ENCODE measurements around the gene ACIN1.
"Not testable (repeated sequence)": the region's sequence is repeated elsewhere in the genome, so short reads cannot be mapped to it uniquely, and the experiment has no call there.

ACIN1 gene

GRCh38 chr14:23124337-23124954, 29.5 kb upstream of the ACIN1 start:
- no peak for DNase-seq

DNA sequence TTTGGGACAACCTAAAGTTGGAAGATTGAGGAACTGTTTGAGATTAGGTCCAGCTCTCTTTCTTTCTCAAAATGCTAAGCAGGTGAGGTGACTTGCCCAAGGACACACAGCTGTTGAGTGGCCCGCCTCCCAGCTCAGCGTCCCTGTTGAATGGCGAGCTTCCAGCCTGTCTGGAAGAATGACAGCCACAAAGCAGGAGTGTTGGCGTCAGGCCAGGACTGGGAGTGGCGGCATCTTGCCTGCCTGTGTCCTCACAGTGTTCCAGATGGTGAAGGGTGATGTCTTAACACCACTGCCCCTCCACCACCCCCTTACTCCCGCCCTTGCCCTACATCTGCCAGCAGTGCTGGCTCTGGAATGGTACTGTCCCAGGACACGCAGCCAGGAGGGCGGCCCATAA, 28.5 kb upstream of the ACIN1 start:
- peak; percentile 2 for DNase-seq

GRCh38 chr14:23122086-23122485, 27.1 kb upstream of the ACIN1 start:
- DNase-seq = no peak

GRCh38 chr14:23121361-23121771, 26.4 kb upstream of the ACIN1 start:
- no peak for DNase-seq

DNA sequence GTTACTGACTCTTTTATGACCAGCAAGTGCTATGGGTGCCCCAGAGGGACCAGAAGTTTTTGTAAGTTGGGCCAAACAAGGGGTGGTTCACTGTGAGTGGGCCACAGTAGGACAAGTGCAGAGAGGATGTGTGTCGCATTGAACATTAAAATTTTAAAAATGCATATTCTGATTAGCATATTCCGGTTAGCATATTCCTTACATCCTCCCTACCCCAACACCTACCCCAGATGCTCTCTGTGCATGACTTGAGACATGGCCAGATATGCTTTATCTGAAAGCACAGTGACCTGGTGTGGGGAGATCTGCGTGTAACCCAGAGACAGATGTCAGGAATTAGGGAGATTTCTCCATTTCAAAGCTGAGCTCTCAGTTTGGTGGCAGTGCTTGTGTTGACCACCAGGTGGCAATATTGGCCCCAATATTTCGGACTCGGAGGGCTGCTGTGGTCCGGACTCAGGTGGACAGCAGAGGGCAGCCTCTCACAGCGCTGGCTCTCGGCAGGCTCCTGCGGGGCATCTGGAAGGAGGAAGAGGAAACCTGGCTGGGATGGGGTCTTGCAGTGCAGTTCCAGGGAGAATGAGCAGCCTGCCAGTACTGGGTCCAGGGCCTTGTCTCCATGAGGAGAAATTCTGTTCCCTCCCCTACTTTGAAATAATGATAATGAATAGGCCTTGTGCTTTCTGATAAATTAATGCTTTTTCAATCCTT, 25.8 kb upstream of the ACIN1 start:
- DNase-seq = peak; percentile 83

GRCh38 chr14:23119363-23120327, 24.7 kb upstream of the ACIN1 start:
- no peak for DNase-seq

DNA sequence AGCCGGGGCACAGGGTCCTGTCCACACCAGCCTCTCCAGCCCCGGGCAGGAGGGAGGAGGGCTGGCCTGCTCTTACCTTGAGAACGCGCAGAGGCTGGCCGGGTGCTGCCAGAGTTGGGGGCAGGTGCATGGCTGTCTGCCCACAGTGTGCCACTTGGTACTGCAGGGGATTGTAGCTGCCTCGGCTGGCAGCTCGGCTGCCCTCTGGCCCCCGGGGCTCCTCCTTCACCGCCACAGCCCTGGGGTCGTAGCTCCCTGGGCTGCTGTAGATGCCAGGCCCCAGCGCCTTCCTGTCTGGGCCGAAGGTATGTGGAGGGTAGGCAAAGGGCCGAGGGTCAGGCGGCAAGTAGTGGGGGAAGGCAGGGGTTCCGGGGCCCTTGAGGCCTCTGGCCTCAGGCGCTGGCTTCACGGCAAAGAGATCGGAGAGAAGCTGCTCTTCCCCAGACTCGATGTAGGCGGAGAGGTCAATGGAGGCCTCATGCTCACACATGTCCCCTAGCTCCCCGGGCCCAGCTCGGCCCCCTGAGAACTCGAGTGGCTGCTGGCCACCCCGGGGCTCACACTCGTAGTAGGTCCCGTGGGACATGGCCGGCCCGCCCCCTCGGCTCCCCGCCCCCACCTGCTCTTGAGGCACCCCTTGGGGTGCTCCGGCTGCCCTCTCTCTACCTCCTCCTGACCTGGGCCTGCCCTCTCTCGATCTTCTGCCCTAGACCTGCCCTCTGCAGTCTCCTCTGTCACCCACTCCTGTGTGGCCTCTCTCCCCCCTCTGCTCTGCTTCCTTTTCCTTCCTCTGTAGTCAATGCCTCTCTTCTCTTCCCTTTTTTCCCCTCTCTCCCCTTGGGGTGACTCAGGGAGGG, 23.8 kb upstream of the ACIN1 start, which contains the start of gene CEBPE:
Gene CEBPE (minus strand): TSS at position 750 of the 857 bp plus-strand sequence. CDS start 164 bp downstream, at position 586.
- no peak for DNase-seq

DNA sequence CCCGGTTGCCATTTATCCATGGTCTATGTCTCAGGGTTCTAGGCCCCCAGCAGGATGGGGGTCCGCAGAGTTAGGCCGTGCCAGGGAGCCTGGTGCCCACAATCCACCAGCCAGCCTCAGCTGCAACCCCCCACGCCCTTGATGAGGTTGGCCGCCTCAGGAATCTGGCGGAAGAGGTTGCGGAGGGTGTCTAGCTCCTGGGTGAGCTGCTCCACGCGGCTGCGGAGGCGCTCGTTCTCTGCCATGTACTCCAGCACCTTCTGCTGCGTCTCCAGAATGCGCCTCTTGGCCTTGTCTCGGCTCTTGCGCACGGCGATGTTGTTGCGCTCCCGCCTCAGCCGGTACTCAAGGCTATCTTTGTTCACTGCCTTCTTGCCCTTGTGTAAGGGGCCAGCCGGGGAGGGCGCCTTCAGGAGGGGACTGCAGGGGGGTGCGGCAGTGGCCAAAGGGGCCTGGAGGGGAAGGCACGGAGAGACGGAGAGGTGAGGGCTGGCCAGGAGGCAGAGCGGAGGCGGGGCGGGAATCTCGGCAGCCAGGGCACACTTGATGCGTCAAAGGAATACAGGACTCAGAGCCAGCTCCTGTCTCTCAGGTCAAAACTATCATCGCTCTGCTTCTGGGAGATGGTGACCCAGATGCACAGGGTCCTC, 22.6 kb upstream of the ACIN1 start:
- DNase-seq = no peak

GRCh38 chr14:23115918-23116317, 21.0 kb upstream of the ACIN1 start:
- DNase-seq = no peak

- DNase-seq = peak; percentile 27
Observed at GRCh38 chr14:23115039-23115731, 20.2 kb upstream of the ACIN1 start.

DNA sequence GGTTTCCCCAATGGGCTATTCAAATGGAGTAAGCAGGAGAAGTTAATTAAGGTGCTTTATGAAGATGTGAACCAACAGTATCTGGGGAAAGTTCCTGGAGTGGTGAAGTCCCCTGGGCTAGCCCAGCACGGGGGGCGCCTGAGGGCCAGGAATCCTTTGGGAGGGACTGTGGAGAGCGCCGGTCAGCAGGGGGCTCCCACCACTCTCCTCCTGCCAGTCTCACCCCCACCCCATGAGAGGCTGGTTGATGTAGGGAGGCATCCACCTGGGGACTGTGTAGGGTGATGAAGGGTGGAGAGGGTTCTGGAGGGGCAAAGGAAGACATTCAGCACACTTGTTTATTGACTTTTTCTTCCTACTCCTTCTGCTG, 19.7 kb upstream of the ACIN1 start:
- no peak for DNase-seq

- DNase-seq = no peak
Observed at GRCh38 chr14:23114120-23114458, 19.2 kb upstream of the ACIN1 start.

DNA sequence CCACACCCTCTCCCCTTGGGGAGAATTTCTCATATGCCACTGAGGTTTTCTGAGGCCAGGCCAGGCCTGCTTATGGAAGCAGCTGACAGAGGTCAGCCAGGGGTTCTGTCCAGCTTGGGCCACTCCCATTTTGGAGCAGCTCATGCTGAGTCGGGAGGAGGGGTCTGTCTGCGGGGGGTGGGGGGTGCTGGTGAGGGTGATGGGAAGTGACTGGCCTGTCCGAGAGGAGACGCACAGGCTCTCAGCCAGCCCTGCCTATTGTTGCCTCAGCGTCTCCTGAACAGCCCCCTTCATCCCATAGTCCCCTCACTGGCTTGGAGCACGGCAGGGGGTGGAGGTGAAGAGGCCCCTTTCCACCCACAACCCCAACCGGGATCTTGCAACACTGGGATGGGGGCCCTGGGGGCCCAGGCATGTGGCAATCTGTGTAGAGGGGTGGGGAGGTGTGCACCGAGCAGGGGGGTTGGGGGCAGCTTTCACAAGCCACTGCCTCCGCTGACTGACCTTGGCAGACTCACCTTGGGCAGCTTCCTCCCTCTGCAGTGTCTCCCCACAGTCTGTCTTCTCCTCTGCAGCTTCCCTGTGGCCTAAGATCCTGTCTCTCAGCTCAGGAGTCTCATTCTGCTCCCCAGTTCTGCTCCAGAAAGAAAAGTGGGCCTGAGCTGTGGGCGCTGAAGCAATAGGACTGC, 18.6 kb upstream of the ACIN1 start:
- DNase-seq = no peak

GRCh38 chr14:23112359-23113178, 17.6 kb upstream of the ACIN1 start:
- no peak for DNase-seq

DNA sequence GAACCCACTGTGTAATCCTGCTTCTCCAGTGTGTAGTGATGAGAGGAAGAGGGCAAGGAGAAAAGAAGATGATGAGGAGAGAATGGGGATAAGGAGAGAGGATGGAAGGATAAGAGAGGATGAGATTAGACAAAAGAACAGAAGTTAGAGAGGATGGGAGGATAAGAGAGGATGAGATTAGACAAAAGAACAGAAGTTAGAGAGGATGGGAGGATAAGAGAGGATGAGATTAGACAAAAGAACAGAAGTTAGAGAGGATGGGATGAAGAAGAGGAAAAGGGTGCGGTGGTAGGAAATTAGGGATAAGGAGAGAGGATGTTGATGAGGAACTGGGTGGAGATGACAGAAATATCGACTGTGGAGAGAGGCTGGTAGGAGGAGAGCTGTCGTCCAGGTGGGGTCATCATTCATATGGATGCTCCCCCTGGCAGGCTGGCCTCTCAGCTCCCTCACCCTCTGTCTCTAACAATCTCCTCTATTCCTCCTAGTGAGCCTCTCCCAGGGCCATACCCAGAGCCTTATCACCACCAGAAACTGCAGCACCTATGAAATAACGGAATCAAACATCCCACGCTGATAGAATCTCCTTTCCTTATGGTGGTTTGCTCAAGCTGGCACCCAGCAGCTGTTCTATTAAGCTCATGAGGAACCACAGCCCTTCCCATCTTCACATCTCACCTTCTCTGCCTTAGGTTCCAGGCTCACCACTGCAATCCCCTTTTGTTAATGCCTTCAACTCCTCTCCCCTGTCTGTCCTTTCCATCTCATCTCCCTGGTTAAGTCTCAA, 15.8 kb upstream of the ACIN1 start:
- DNase-seq = no peak

DNA sequence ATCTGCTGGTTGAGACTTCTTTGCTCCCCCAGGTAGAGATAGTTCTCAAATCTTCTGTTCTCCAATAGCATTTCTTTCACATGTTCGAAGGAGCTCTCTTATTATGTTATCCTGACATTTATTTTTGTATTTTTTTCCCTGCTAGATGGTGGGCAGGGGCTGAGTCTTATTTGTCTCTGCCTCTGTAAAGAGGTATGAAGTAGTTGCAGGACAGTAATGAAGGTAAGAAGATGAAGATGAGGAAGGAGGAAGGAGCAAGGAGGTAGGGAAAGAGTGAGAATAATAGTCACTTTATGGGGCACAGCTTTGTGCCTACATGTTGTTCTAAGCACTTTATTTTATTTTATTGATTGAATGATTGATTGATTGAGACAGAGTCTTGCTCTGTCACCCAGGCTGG, 14.8 kb upstream of the ACIN1 start:
- DNase-seq = no peak

DNA sequence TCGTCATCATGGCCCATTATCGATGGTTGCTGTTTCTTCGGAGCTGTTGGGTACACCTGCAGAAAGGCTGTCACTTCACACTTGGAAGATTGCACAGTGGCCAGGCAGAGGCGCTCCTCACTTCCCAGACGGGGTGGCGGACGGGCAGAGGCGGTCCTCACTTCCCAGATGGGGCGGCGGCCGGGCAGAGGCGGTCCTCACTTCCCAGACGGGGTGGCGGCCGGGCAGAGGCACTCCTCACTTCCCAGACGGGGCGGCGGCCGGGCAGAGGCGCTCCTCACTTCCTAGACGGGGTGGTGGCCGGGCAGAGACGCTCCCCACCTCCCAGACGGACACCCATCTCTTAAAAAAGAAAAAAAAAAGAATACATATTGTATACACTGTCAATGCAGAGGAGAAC, 13.2 kb upstream of the ACIN1 start:
- DNase-seq = not testable (repeated sequence)

- not testable (repeated sequence) for DNase-seq
Observed at GRCh38 chr14:23107620-23108019, 12.7 kb upstream of the ACIN1 start.

GRCh38 chr14:23106747-23107045, 11.8 kb upstream of the ACIN1 start:
- no peak for DNase-seq
